K562 (cell line): ENCODE data around the gene ADAMTS14. TPM values are rescaled to one million over a fixed set of nuclear protein-coding genes. Genes with fewer than 3 reads are reported as not detected.

Source experiments
- ATAC-seq: fragments of 200-7000 bp; cut with Tn5 transposase; 3 replicates; pipeline ENCODE4 v1.9.1; 2020; ENCODE audit warnings: moderate library complexity
- BruUV-seq: library from RNA; stranded (reverse); fragments of 400-500 nt; replicated peaks from 2 replicates; lab custom pipeline; 2021; lab: Mats Ljungman, UMichigan
- CTCF ChIA-PET: fragments of 300-600 bp; formaldehyde crosslinking; extraction: SDS; loops from one replicate; lab custom pipeline; 2021; ENCODE audit warnings: low intra/inter-chr PET ratio; lab: Yijun Ruan, JAX
- POLR2A ChIA-PET: fragments of 300-600, 350-650 bp; sonication (Branson Sonifier 250); formaldehyde crosslinking; extraction: SDS; loops from one replicate; lab custom pipeline; 2021; ENCODE audit warnings: antibody characterized with exemption, inconsistent platforms; lab: Yijun Ruan, JAX
- DNase-seq, 4 experiments: peaks; one replicate each; pipeline versions ENCODE4 v3.0.0 to v3.0.0-alpha.2; 2011 to 2018; ENCODE audit warnings: low spot score in 3 of 4, mixed read lengths in 3 of 4; ENCODE audit errors: extremely low read depth in 1 of 4
- FAIRE-seq: peaks from 2 replicates; lab custom pipeline; 2011; peaks lifted over from hg19 to GRCh38; lab: Jason Lieb, UNC
- H2AFZ ChIP-seq: 2 replicates; pipeline ENCODE4 v1.6.0; 2011; ENCODE audit warnings: low read depth, low read length, control low read depth, inconsistent platforms
- H3K27ac ChIP-seq: fragments of 200-600 bp; 3 replicates; pipeline ENCODE4 v1.8.0; 2011; ENCODE audit warnings: low read depth, mild to moderate bottlenecking, control low read depth, inconsistent platforms, low read length, moderate library complexity, mixed read lengths; ENCODE audit errors: extremely low read depth
- H3K27me3 ChIP-seq, 2 experiments: fragments of 300-600 bp in 1 of 2; 2 replicates in 1 of 2; 3 replicates in 1 of 2; pipeline versions ENCODE4 v1.6.0 to v1.8.0; 2011; ENCODE audit warnings: inconsistent platforms in 2 of 2, low read length in 2 of 2, mild to moderate bottlenecking in 1 of 2, mixed read lengths in 1 of 2, moderate library complexity in 1 of 2; ENCODE audit not compliant: control insufficient read depth in 2 of 2, insufficient read depth in 2 of 2
- H3K36me3 ChIP-seq: fragments of 300-600 bp; 3 replicates; pipeline ENCODE4 v1.8.0; 2011; ENCODE audit warnings: mild to moderate bottlenecking, low read length, inconsistent platforms; ENCODE audit not compliant: control insufficient read depth, insufficient read depth
- H3K4me1 ChIP-seq, 2 experiments: fragments of 200-600 bp in 1 of 2; replicated peaks in 1 of 2; 2 replicates in 1 of 2; 3 replicates in 1 of 2; pipeline versions ENCODE4 v1.5.1 to v1.8.0; 2011; ENCODE audit warnings: inconsistent platforms in 2 of 2, low read length in 2 of 2, mild to moderate bottlenecking in 1 of 2, mixed read lengths in 1 of 2, moderate library complexity in 1 of 2; ENCODE audit not compliant: control insufficient read depth in 2 of 2, insufficient read depth in 2 of 2
- H3K4me2 ChIP-seq: 2 replicates; pipeline ENCODE4 v1.6.1; 2011; ENCODE audit warnings: low read length, control low read depth, inconsistent platforms, mixed read lengths; ENCODE audit not compliant: insufficient read depth
- H3K4me3 ChIP-seq: fragments of 200-600 bp; sonication (generic), shearing (Covaris generic); 2 replicates; pipeline ENCODE4 v1.5.1; 2016; ENCODE audit warnings: control low read depth, inconsistent platforms
- H3K79me2 ChIP-seq: fragments of 200-600 bp; 3 replicates; pipeline ENCODE4 v1.8.0; 2011; ENCODE audit warnings: low read length, inconsistent platforms; ENCODE audit not compliant: control insufficient read depth, insufficient read depth
- H3K9ac ChIP-seq, 2 experiments: 2 replicates each; pipeline versions ENCODE4 v1.6.0 to v1.6.1; 2011; ENCODE audit warnings: low read depth in 2 of 2, low read length in 2 of 2, control low read depth in 1 of 2, inconsistent platforms in 1 of 2, mild to moderate bottlenecking in 1 of 2, mixed read lengths in 1 of 2; ENCODE audit not compliant: insufficient read depth in 1 of 2
- H3K9me1 ChIP-seq: one replicate; pipeline ENCODE4 v1.6.0; 2011; ENCODE audit warnings: inconsistent platforms, mild to moderate bottlenecking, low read length, moderate library complexity; ENCODE audit not compliant: control insufficient read depth, insufficient read depth
- H3K9me3 ChIP-seq: replicated peaks from 2 replicates; pipeline ENCODE4 v1.5.1; 2011; ENCODE audit warnings: low read depth, low read length, inconsistent platforms; ENCODE audit not compliant: control insufficient read depth, insufficient read depth
- H4K20me1 ChIP-seq: replicated peaks from 2 replicates; pipeline ENCODE4 v1.6.1; 2011; ENCODE audit warnings: low read length, inconsistent platforms, mixed read lengths; ENCODE audit not compliant: control insufficient read depth, insufficient read depth
- ARID1B ChIP-seq: fragments of 450-650 bp; IDR thresholded peaks from 2 replicates; pipeline ENCODE4 v1.6.1; 2016; ENCODE audit warnings: antibody characterized with exemption, mild to moderate bottlenecking, inconsistent platforms
- ARID3B ChIP-seq: fragments of 250-450 bp; sonication (Bioruptor Pico); IDR thresholded peaks from 2 replicates; pipeline ENCODE4 v1.4.0; 2020; ENCODE audit warnings: borderline replicate concordance
- C11orf30 ChIP-seq: fragments of 450-650 bp; IDR thresholded peaks from 2 replicates; pipeline ENCODE4 v1.6.1; 2016; ENCODE audit warnings: low read depth, mild to moderate bottlenecking
- CUX1 ChIP-seq: fragments of 200-800 bp; sonication (Bioruptor generic); IDR thresholded peaks from 2 replicates; pipeline ENCODE4 v1.6.1; 2016; ENCODE audit warnings: missing genetic modification characterization, missing compliant biosample characterization
- DPF2 ChIP-seq: fragments of 450-650 bp; IDR thresholded peaks from 2 replicates; pipeline ENCODE4 v1.6.1; 2016
- FOSL1 ChIP-seq: fragments of 200-800 bp; sonication (Bioruptor generic); conservative IDR thresholded peaks from 2 replicates; pipeline ENCODE4 v1.6.1; 2016; ENCODE audit warnings: missing genetic modification characterization, missing compliant biosample characterization
- NFXL1 ChIP-seq: fragments of 450-650 bp; formaldehyde crosslinking; IDR thresholded peaks from 2 replicates; pipeline ENCODE4 v1.4.0; 2021; ENCODE audit warnings: mild to moderate bottlenecking
- PHF20 ChIP-seq: fragments of 450-650 bp; IDR thresholded peaks from 2 replicates; pipeline ENCODE4 v1.6.1; 2018; ENCODE audit not compliant: partially characterized antibody
- SAFB ChIP-seq: fragments of 200-400 bp; formaldehyde crosslinking; IDR thresholded peaks from 2 replicates; pipeline ENCODE4 v1.6.1; 2017; ENCODE audit warnings: low read depth, low read length, borderline replicate concordance
- TEAD4 ChIP-seq, 2 experiments: sonication (generic) in 1 of 2; formaldehyde crosslinking in 1 of 2; IDR thresholded peaks; 2 replicates each; pipeline versions ENCODE4 v1.6.1 to v1.8.0; 2012 to 2022; ENCODE audit warnings: borderline replicate concordance in 1 of 2, inconsistent platforms in 1 of 2, low read length in 1 of 2, mild to moderate bottlenecking in 1 of 2, missing genetic modification reagents in 1 of 2
- ZNF511 ChIP-seq: sonication (generic); formaldehyde crosslinking; IDR thresholded peaks from 2 replicates; pipeline ENCODE4 v1.8.0; 2022; ENCODE audit warnings: mild to moderate bottlenecking, missing genetic modification reagents
- WGBS: fragments of 100-300 bp; shearing (Covaris generic); methylation state at CpG from one replicate; pipeline ENCODE4 v1.1.6; 2016; ENCODE audit warnings: low coverage, mixed read lengths; ENCODE audit not compliant: insufficient coverage; ENCODE audit errors: missing lambda C conversion rate; 5-methylcytosine and 5-hydroxymethylcytosine counted together
- in situ Hi-C: fragments of 300-500 bp; cut with MboI; formaldehyde crosslinking; loops from 4 replicates; pipeline ENCODE4 v1.15.0; 2018; ENCODE audit warnings: inconsistent platforms, mixed read lengths
- intact Hi-C: fragments of 100-400 bp; cut with micrococcal nuclease; formaldehyde crosslinking; loops from 2 replicates; pipeline ENCODE4 v1.14.2; 2022
- polyA plus RNA-seq, 8 experiments: library from polyadenylated mRNA; depleted of rRNA in 4 of 8; stranded (reverse) in 5 of 8; unstranded in 3 of 8; fragments of >200 nt; fragmentation: Nextera tagmentation in 2 of 8; fragmentation: Illumina TruSeq in 1 of 8; extraction: Ambion mirVana in 2 of 8; extraction: Trizol in 1 of 8; gene quantifications; 2 replicates each; pipeline versions ENCODE4 v1.2.1 to v1.2.3, GENCODE V29; 2011 to 2014; ENCODE audit warnings: inconsistent platforms in 1 of 8, missing spikeins in 1 of 8
- total RNA-seq, 7 experiments: library from RNA; depleted of rRNA in 6 of 7; stranded (reverse); fragments of >200 nt in 6 of 7; fragmentation: Illumina TruSeq in 2 of 7; extraction: Trizol in 2 of 7; gene quantifications; 2 replicates each; pipeline versions ENCODE4 v1.2.1 to v1.2.3, GENCODE V29; 2011 to 2021; ENCODE audit warnings: low replicate concordance in 1 of 7

ADAMTS14 gene
- total and polyA plus RNA-seq, 9 of the 15 experiments (the other 6 are each of a cell fraction or from before 2014, with no cell fraction given), result 0.04 to 37.4 (median 15.9) TPM

- in situ Hi-C loops (no loop called here), intact Hi-C loops (no loop called here)
- Histone ChIP-seq H3K4me2 (no peak overlapping the region), H3K4me1 (peaks cover 6 to 11% of the 10 kb centered on the region in 2 experiments; a peak in 4 of 5 replicates), H3K79me2 (no peaks in the 10 kb centered on the region), H3K9me1 (no peaks in the 10 kb centered on the region), H3K9me3 (peaks cover 8% of the 10 kb centered on the region), H3K36me3 (no peaks in the 10 kb centered on the region), H3K4me3 (no peak overlapping the region), H4K20me1 (no peaks in the 10 kb centered on the region), H2AFZ (0 out of 2 replicates have a peak overlapping the region, but pooled peaks have one; percentile 46), H3K27ac (no peak overlapping the region), H3K9ac (peak overlapping the region in 1 of 2 experiments; percentile 41; a peak in 1 of 4 replicates), H3K27me3 (no peaks in the 10 kb centered on the region)
- no peak for DNase-seq
- peak; percentile 89 for ATAC-seq
- no TSS peak for BruUV-seq
- 24% methylated on average over 4 of the region's 4 CpGs for WGBS
- ChIA-PET POLR2A (interaction anchor here (0.6 kb wide), 1 partner anchor 148 kb away, joined by 4 read pairs; no protein-coding TSS in a partner anchor), CTCF (no interaction called here)
- peak; percentile 40 for FAIRE-seq
- TF ChIP-seq NFXL1 (CRISPR knock-in tag) (no peak), SAFB (no peak), PHF20 (no peak), ARID3B (no peak), ZNF511 (peak; percentile 43; the same call in 1 of the 2 replicates), DPF2 (0 out of 2 replicates have a peak, but pooled peaks have one; percentile 21), TEAD4 (IDR thresholded peaks at IDR 0.05; ENCODE audit: low read length) (no peak), TEAD4 (CRISPR knock-in tag; IDR thresholded peaks at IDR 0.05; ENCODE audit: borderline replicate concordance) (no peak), C11orf30 (peak; percentile 10; the same call in 1 of the 2 replicates), CUX1 (CRISPR knock-in tag) (no peak), ARID1B (peak; percentile 23; the same call in 1 of the 2 replicates), FOSL1 (tag) (peak; percentile 67)
Observed at GRCh38 chr10:70634011-70634410, 38.3 kb upstream of the ADAMTS14 start.
